Endothelial cell of umbilical vein (primary cell): ENCODE measurements around the gene TMEM135. TPM values are rescaled to one million over a fixed set of nuclear protein-coding genes. Genes with fewer than 3 reads are reported as not detected.

Source experiments
- BruUV-seq: library from RNA; stranded (reverse); fragments of 400-500 nt; replicated peaks from 2 replicates; lab custom pipeline; 2021; lab: Mats Ljungman, UMichigan
- CTCF ChIA-PET: fragments of 300-600, 350-600 bp; sonication (Branson Sonifier 250); formaldehyde crosslinking; loops from one replicate; lab custom pipeline; 2021; ENCODE audit warnings: antibody characterized with exemption, inconsistent platforms; lab: Charles Lee
- POLR2A ChIA-PET: fragments of 300-600, 350-600 bp; sonication (Branson Sonifier 250); formaldehyde crosslinking; loops from one replicate; lab custom pipeline; 2021; ENCODE audit warnings: antibody characterized with exemption, inconsistent platforms; lab: Charles Lee
- DNase-seq: peaks from one replicate; pipeline ENCODE4 v3.0.0-alpha.2; 2011; ENCODE audit warnings: low read depth, low spot score
- FAIRE-seq: peaks from 2 replicates; lab custom pipeline; 2011; peaks lifted over from hg19 to GRCh38; lab: Jason Lieb, UNC
- H2AFZ ChIP-seq: 2 replicates; pipeline ENCODE4 v1.6.0; 2012; ENCODE audit warnings: low read depth, low read length, control low read depth, inconsistent platforms
- H3K27ac ChIP-seq: 2 replicates; pipeline ENCODE4 v1.5.1; 2011; ENCODE audit warnings: low read depth, mild to moderate bottlenecking, control low read depth, low read length, moderate library complexity; ENCODE audit not compliant: insufficient read depth
- H3K27me3 ChIP-seq, 2 experiments: 2 replicates each; pipeline versions ENCODE4 v1.6.0 to v1.6.1; 2011; ENCODE audit warnings: low read length in 2 of 2, mixed read lengths in 1 of 2; ENCODE audit not compliant: control insufficient read depth in 2 of 2, insufficient read depth in 2 of 2
- H3K36me3 ChIP-seq, 2 experiments: 2 replicates in 1 of 2; 3 replicates in 1 of 2; pipeline ENCODE4 v1.5.1; 2011; ENCODE audit warnings: low read length in 2 of 2, mild to moderate bottlenecking in 1 of 2, moderate library complexity in 1 of 2; ENCODE audit not compliant: control insufficient read depth in 2 of 2, insufficient read depth in 2 of 2; ENCODE audit errors: extremely low read depth in 1 of 2
- H3K4me1 ChIP-seq: 3 replicates; pipeline ENCODE4 v1.5.1; 2011; ENCODE audit warnings: mild to moderate bottlenecking, low read length; ENCODE audit not compliant: control insufficient read depth, insufficient read depth; ENCODE audit errors: extremely low read depth
- H3K4me2 ChIP-seq: 2 replicates; pipeline ENCODE4 v1.6.1; 2011; ENCODE audit warnings: low read length, control low read depth, mixed read lengths; ENCODE audit not compliant: insufficient read depth
- H3K4me3 ChIP-seq, 3 experiments: fragments of 200-600 bp in 1 of 3; sonication (generic), shearing (Covaris generic) in 1 of 3; replicated peaks in 1 of 3; 2 replicates each; pipeline ENCODE4 v1.5.1; 2011 to 2016; ENCODE audit warnings: control low read depth in 3 of 3, low read length in 3 of 3, mild to moderate bottlenecking in 2 of 3, inconsistent platforms in 1 of 3, low read depth in 1 of 3, moderate library complexity in 1 of 3; ENCODE audit not compliant: insufficient read depth in 1 of 3
- H3K79me2 ChIP-seq: 2 replicates; pipeline ENCODE4 v1.6.0; 2012; ENCODE audit warnings: low read length, inconsistent platforms; ENCODE audit not compliant: control insufficient read depth, insufficient read depth
- H3K9ac ChIP-seq: replicated peaks from 2 replicates; pipeline ENCODE3; 2011; ENCODE audit warnings: low read length, control low read depth; ENCODE audit not compliant: insufficient read depth; ENCODE audit errors: extremely low read depth
- H3K9me1 ChIP-seq: replicated peaks from 3 replicates; pipeline ENCODE4 v1.6.0; 2011; ENCODE audit warnings: mild to moderate bottlenecking, low read length; ENCODE audit not compliant: control insufficient read depth, insufficient read depth; ENCODE audit errors: extremely low read depth
- H3K9me3 ChIP-seq: replicated peaks from 2 replicates; pipeline ENCODE4 v1.5.1; 2012; ENCODE audit warnings: low read length, inconsistent platforms; ENCODE audit not compliant: control insufficient read depth, insufficient read depth
- H4K20me1 ChIP-seq: replicated peaks from 2 replicates; pipeline ENCODE3; 2011; ENCODE audit warnings: mild to moderate bottlenecking, low read length; ENCODE audit not compliant: control insufficient read depth, insufficient read depth; ENCODE audit errors: extremely low read depth
- FOS ChIP-seq: IDR thresholded peaks from 2 replicates; pipeline ENCODE4 v1.6.1; 2011; ENCODE audit warnings: mild to moderate bottlenecking, low read length, moderate library complexity, borderline replicate concordance; ENCODE audit not compliant: insufficient read depth
- GATA2 ChIP-seq: IDR thresholded peaks from 2 replicates; pipeline ENCODE4 v1.7.0; 2011; ENCODE audit warnings: low read depth, mild to moderate bottlenecking, moderate library complexity, mixed read lengths, low read length; ENCODE audit not compliant: insufficient read length, insufficient read depth
- JUN ChIP-seq: IDR thresholded peaks from 2 replicates; pipeline ENCODE4 v1.6.1; 2011; ENCODE audit warnings: borderline replicate concordance, low read depth; ENCODE audit not compliant: insufficient read length, insufficient read depth
- MYC ChIP-seq: IDR thresholded peaks from one replicate; pipeline ENCODE4 v1.6.1; 2011; ENCODE audit warnings: mild to moderate bottlenecking, low read depth, low read length
- POLR2A ChIP-seq: IDR thresholded peaks from 2 replicates; pipeline ENCODE4 v1.6.1; 2012; ENCODE audit warnings: low read depth, mild to moderate bottlenecking, control low read depth, low read length
- POLR2AphosphoS5 ChIP-seq: IDR thresholded peaks from 2 replicates; pipeline ENCODE4 v1.6.1; 2012; ENCODE audit warnings: low read depth, mild to moderate bottlenecking, control low read depth, low read length, moderate library complexity; ENCODE audit not compliant: insufficient read depth
- dilution Hi-C: fragments of 300-500 bp; cut with MboI; formaldehyde crosslinking; loops from one replicate; pipeline ENCODE4 v1.15.0; 2019; ENCODE audit warnings: low sequenced_read_pairs; ENCODE audit not compliant: extremely low pct_ligation_motif_present
- intact Hi-C: fragments of 100-400 bp; cut with micrococcal nuclease; formaldehyde crosslinking; loops from one replicate; pipeline ENCODE4 v1.10.0; 2022
- polyA plus RNA-seq, 4 experiments: library from polyadenylated mRNA; depleted of rRNA in 3 of 4; stranded (reverse) in 3 of 4; unstranded in 1 of 4; fragments of >200 nt; gene quantifications; 2 replicates each; pipeline versions ENCODE4 v1.2.1 to v1.2.3, GENCODE V29; 2011 to 2012; ENCODE audit warnings: missing spikeins in 1 of 4
- total RNA-seq: library from RNA; stranded (reverse); gene quantifications from 2 replicates; pipeline ENCODE4 v1.2.3, GENCODE V29; 2021
- TF ChIP-seq, protein P1 (sequence below), 2 donors: IDR thresholded peaks; 1 replicate in 1 of 2; 2 replicates in 1 of 2; pipeline ENCODE4 v1.5.1; 2011; ENCODE audit warnings: low read length in 2 of 2, mild to moderate bottlenecking in 2 of 2, moderate library complexity in 2 of 2, control low read depth in 1 of 2, inconsistent platforms in 1 of 2, low read depth in 1 of 2; ENCODE audit not compliant: insufficient read depth in 1 of 2; ENCODE audit errors: extremely low read depth in 1 of 2
- TF ChIP-seq, protein P2 (sequence below): IDR thresholded peaks from 2 replicates; pipeline ENCODE4 v1.6.1; 2011; ENCODE audit not compliant: insufficient read depth, insufficient read length

The TMEM135 gene
- total and polyA plus RNA-seq, 2 donors (not counting 3 experiments of a cell fraction or from before 2014, with no cell fraction given) = 12.3 to 33.2 TPM

DNA sequence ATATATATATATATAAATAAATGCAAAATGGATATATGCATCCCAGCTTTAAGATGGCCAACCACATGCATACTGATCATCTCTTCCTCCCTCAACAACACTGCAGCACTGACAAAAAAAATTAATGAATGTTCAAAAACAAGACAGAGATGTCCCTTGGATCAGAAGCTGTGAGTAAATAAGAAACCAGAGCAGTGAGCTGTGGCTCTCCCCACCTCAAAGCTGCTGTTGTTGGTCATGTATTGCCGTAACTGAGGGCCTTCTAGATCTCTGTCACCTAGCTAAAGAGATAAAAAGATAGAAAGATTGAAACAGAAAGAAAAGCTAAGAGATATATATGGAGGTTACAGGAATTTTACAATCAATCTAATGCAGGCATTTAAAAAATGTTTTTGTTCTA lies 15.5 kb upstream of the TMEM135 start:
- FAIRE-seq (no peak), DNase-seq (no peak)
- no TSS peak for BruUV-seq
- ChIA-PET CTCF (interaction anchor here (0.8 to 1.7 kb wide), 2 partner anchors 25 to 29 kb away, joined by 4 to 7 read pairs; no protein-coding TSS in a partner anchor), POLR2A (no interaction called here)
- intact Hi-C loops (no loop called here), dilution Hi-C loops (no loop called here)
- Histone ChIP-seq H3K36me3 (no peaks in the 10 kb centered on the region), H3K4me1 (peaks cover 12% of the 10 kb centered on the region), H3K79me2 (no peaks in the 10 kb centered on the region), H3K27me3 (no peaks in the 10 kb centered on the region), H3K9me3 (no peaks in the 10 kb centered on the region), H3K4me3 (no peak overlapping the region), H3K4me2 (no peak overlapping the region), H3K9me1 (no peaks in the 10 kb centered on the region), H3K9ac (no peak overlapping the region), H2AFZ (no peak overlapping the region), H3K27ac (no peak overlapping the region), H4K20me1 (no peaks in the 10 kb centered on the region)
- TF ChIP-seq POLR2A (no peak), FOS (no peak), MYC (no peak), GATA2 (no peak), JUN (no peak)
- TF ChIP-seq, protein P1, sequence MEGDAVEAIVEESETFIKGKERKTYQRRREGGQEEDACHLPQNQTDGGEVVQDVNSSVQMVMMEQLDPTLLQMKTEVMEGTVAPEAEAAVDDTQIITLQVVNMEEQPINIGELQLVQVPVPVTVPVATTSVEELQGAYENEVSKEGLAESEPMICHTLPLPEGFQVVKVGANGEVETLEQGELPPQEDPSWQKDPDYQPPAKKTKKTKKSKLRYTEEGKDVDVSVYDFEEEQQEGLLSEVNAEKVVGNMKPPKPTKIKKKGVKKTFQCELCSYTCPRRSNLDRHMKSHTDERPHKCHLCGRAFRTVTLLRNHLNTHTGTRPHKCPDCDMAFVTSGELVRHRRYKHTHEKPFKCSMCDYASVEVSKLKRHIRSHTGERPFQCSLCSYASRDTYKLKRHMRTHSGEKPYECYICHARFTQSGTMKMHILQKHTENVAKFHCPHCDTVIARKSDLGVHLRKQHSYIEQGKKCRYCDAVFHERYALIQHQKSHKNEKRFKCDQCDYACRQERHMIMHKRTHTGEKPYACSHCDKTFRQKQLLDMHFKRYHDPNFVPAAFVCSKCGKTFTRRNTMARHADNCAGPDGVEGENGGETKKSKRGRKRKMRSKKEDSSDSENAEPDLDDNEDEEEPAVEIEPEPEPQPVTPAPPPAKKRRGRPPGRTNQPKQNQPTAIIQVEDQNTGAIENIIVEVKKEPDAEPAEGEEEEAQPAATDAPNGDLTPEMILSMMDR (IDR thresholded peaks at IDR 0.05; ENCODE audit: extremely low read depth in 1 of 2, insufficient read depth in 1 of 2, low read depth in 1 of 2, low read length in 2 of 2) = no peak

DNA sequence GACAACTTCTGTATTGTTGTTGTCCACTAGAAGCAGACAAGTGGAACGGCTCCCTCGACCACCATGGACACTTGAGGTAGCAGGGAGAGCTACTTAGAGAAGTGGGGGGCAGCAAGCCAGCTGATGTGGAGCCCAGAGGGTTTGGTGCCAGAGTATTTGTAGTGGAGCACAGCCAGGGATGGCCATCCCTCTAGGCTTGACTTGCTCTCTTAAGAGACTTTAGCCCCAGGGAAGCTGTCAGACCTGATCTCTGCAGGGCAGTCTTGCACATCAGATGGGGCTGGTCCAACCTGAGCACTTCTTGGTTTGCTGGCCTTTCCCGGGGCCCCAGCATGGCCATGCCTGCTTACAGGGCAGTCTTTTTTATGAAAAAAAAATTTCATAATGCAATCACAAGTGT lies 15.0 kb upstream of the TMEM135 start:
- ChIA-PET POLR2A (no interaction called here), CTCF (interaction anchor here (0.8 to 1.7 kb wide), 2 partner anchors 25 to 29 kb away, joined by 4 to 7 read pairs; no protein-coding TSS in a partner anchor)
- no peaks in the 10 kb centered on the region for H3K9me1 ChIP-seq
- H3K4me2 ChIP-seq = no peak overlapping the region
- H3K4me3 ChIP-seq = no peak overlapping the region
- H3K9ac ChIP-seq = no peak overlapping the region
- no peak for DNase-seq
- no peaks in the 10 kb centered on the region for H3K9me3 ChIP-seq
- H3K36me3 ChIP-seq = no peaks in the 10 kb centered on the region
- TF ChIP-seq GATA2 (no peak), FOS (no peak), POLR2A (no peak), POLR2AphosphoS5 (no peak), MYC (no peak)
- TF ChIP-seq, protein P2, sequence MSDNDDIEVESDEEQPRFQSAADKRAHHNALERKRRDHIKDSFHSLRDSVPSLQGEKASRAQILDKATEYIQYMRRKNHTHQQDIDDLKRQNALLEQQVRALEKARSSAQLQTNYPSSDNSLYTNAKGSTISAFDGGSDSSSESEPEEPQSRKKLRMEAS = no peak
- TF ChIP-seq, protein P1 (IDR thresholded peaks at IDR 0.05; ENCODE audit: extremely low read depth in 1 of 2, insufficient read depth in 1 of 2, low read depth in 1 of 2, low read length in 2 of 2) = no peak
- H3K4me1 ChIP-seq = peaks cover 12% of the 10 kb centered on the region
- H3K27ac ChIP-seq = no peak overlapping the region
- no peaks in the 10 kb centered on the region for H3K27me3 ChIP-seq
- intact Hi-C loops = no loop called here
- dilution Hi-C loops = no loop called here
- no peaks in the 10 kb centered on the region for H3K79me2 ChIP-seq
- no TSS peak for BruUV-seq
- no peaks in the 10 kb centered on the region for H4K20me1 ChIP-seq
- no peak for FAIRE-seq
- H2AFZ ChIP-seq = no peak overlapping the region
